Tibial nerve (tissue), 4 donors: ENCODE results near the gene AUTS2. TPM values are rescaled to one million over a fixed set of nuclear protein-coding genes. Genes with fewer than 3 reads are reported as not detected.

ENCODE experiments used
- DNase-seq, 2 donors: peaks; one replicate each; pipeline ENCODE4 v3.0.0-alpha.2; 2019; ENCODE audit warnings: low spot score in 2 of 2
- H3K27ac ChIP-seq, 4 donors: fragments of 200-600 bp; sonication (generic) in 3 of 4; one replicate each; pipeline ENCODE4 v1.5.1; 2017 to 2019; ENCODE audit warnings: mild to moderate bottlenecking in 1 of 4
- H3K27me3 ChIP-seq, 2 donors: fragments of 200-600 bp; sonication (generic) in 1 of 2; one replicate each; pipeline versions ENCODE4 v1.5.1 to v1.6.0; 2017 to 2019
- H3K36me3 ChIP-seq, 3 donors: fragments of 200-600 bp; sonication (generic); one replicate each; pipeline ENCODE4 v1.5.1; 2018 to 2019
- H3K4me1 ChIP-seq, 4 donors: fragments of 200-600 bp; sonication (generic) in 3 of 4; one replicate each; pipeline ENCODE4 v1.5.1; 2017 to 2019
- H3K4me3 ChIP-seq, 4 donors: fragments of 200-600 bp; sonication (generic) in 3 of 4; one replicate each; pipeline ENCODE4 v1.5.1; 2017 to 2019; ENCODE audit warnings: mild to moderate bottlenecking in 1 of 4, moderate library complexity in 1 of 4
- H3K9me3 ChIP-seq, 4 donors: fragments of 200-600 bp; sonication (generic) in 3 of 4; one replicate each; pipeline ENCODE4 v1.5.1; 2017 to 2019
- CTCF ChIP-seq, 5 experiments: fragments of 200-600 bp in 3 of 5; fragments of 450-650 bp in 2 of 5; sonication (generic) in 3 of 5; IDR thresholded peaks; one replicate each; pipeline ENCODE4 v1.5.1; 2016 to 2019; ENCODE audit warnings: antibody characterized with exemption in 5 of 5, mild to moderate bottlenecking in 3 of 5, moderate library complexity in 2 of 5
- EP300 ChIP-seq, 2 donors: sonication (generic); formaldehyde crosslinking; IDR thresholded peaks; one replicate each; pipeline ENCODE4 v1.6.1; 2017; ENCODE audit warnings: antibody characterized with exemption in 2 of 2, mild to moderate bottlenecking in 1 of 2
- POLR2A ChIP-seq, 2 donors: fragments of 450-650 bp; IDR thresholded peaks; one replicate each; pipeline ENCODE4 v1.6.1; 2017; ENCODE audit warnings: antibody characterized with exemption in 2 of 2, mild to moderate bottlenecking in 2 of 2, moderate library complexity in 2 of 2
- WGBS, 2 donors: methylation state at CpG; one replicate each; pipeline ENCODE4 v1.1.5; 2018; 5-methylcytosine and 5-hydroxymethylcytosine counted together
- total RNA-seq, 4 donors: library from RNA; depleted of rRNA; stranded (reverse); fragments of >200 nt; gene quantifications; one replicate each; pipeline ENCODE4 v1.1.0, GENCODE V29; 2016

Gene AUTS2
- total RNA-seq, 4 donors from 2014 or later = 56.6 to 87.9 (median 71.6) TPM

DNA sequence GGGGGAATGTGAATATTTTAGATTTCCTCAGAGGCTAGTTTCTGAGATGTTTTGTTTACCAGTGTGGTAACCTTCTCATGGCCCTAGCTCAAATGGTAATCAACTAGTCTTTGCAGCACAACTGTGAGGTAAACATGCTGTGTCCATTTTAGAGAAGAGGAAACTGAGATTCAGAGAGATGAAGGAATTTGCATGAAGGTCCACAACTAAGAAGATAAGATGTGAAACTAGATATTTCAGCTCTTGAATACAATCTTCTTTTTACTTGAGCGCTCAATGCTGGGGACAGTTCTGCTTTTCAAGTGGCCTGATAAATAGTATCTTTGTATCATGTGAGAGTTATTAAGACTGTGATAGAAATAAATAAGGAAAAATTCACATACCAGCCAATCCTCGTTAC lies 245.4 kb downstream of the AUTS2 start:
- H3K36me3 ChIP-seq = no peaks in the 10 kb centered on the region
- TF ChIP-seq EP300 (IDR thresholded peaks at IDR 0.05) = no peak
- TF ChIP-seq POLR2A (IDR thresholded peaks at IDR 0.05) = no peak
- no peak for TF ChIP-seq CTCF (IDR thresholded peaks at IDR 0.05)
- DNase-seq = no peak
- 75 to 78% methylated on average over 2 of the region's 2 CpGs for WGBS, 2 donors
- H3K4me3 ChIP-seq = no peak overlapping the region
- H3K9me3 ChIP-seq = no peaks in the 10 kb centered on the region
- no peak overlapping the region for H3K27ac ChIP-seq
- no peaks in the 10 kb centered on the region for H3K27me3 ChIP-seq
- H3K4me1 ChIP-seq = peaks cover 0 to 10% (median 0%) of the 10 kb centered on the region in 4 donors

- H3K27ac ChIP-seq = no peak overlapping the region
- TF ChIP-seq POLR2A (IDR thresholded peaks at IDR 0.05) (no peak), CTCF (IDR thresholded peaks at IDR 0.05) (no peak), EP300 (IDR thresholded peaks at IDR 0.05) (no peak)
- no peak for DNase-seq
These were observed 246.1 kb downstream of the AUTS2 start for GRCh38 chr7:69844264-69844868.

DNA sequence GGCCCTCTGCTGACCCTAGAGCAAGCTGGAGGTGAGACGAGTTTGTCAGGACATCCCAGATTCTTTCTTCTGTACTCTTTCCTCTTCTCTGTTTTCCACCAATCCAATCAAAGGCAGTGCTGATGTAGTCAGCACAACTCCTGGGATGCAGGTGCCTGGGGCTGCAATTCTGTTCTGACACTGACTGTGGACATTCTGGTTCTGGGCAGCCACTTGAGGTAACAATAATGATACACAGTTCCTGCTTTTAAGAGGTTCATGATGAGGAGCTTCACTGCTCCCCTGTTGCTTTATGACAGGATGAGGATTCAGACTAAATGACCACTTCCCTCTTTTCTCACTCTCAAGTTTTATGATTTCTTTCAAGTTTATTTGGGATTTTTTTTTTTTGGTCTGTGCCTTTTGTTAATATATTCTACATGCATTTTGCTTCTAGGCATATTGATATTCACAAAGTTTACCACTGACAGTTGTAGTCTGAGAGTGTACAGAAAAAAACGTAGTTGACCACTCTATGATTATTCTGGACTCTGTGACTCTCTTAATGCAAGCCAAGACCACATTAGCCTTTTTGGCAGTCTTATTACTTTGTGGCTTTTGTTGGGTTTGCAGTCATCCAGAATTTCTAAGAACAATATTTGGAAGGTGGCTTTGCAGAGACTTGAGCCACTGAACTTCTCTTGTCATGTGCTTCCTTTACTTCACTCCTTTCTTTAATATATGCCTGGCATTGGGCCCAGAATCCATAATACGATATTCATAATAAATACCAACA lies 247.6 kb downstream of the AUTS2 start:
- no peak for DNase-seq
- H3K4me3 ChIP-seq = no peak overlapping the region
- no peak for TF ChIP-seq POLR2A (IDR thresholded peaks at IDR 0.05)
- no peak for TF ChIP-seq CTCF (IDR thresholded peaks at IDR 0.05)
- no peak for TF ChIP-seq EP300 (IDR thresholded peaks at IDR 0.05)

More at GRCh38 chr7:69844264-69844868, 246.1 kb downstream of the AUTS2 start:
- Histone ChIP-seq H3K9me3 (no peaks in the 10 kb centered on the region), H3K27me3 (no peaks in the 10 kb centered on the region), H3K36me3 (no peaks in the 10 kb centered on the region), H3K4me3 (no peak overlapping the region), H3K4me1 (peaks cover 0 to 10% (median 0%) of the 10 kb centered on the region in 4 donors)
- 45 to 49% methylated on average over 4 of the region's 4 CpGs for WGBS, 2 donors

DNA sequence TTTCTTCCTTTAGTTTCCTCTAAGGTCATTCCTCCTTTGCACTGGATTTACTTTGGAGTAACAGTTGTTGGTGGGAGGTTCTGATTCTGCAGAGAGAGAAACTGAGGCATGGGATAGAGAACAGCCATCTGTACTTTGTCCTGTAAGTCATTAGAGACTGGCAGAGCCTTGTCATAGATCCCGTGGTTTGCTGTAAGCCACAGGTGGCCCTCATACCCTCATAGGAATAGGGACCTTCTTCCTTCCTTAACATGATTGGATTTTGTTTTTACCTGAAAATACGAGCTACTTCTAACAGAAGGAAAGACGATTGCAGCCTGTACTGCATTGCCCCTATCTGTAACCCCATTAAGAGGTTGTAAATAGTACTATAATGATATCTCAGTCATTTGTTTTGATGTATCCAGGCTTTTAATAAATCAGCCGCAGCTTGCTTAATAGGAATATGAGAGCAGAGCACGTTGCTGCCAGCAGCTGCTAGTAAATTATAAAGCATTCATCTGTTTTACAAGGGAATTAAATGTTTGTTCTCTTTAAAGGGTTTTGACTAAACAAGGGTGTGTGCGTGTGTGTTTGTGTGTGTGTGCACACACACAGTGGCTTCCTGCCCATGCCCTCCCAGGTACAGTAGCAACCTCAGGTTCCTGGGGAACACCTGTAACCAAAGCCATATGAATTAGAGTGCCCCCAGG lies 249.8 kb downstream of the AUTS2 start:
- TF ChIP-seq EP300 (IDR thresholded peaks at IDR 0.05) = no peak
- no peak for TF ChIP-seq POLR2A (IDR thresholded peaks at IDR 0.05)
- no peak for TF ChIP-seq CTCF (IDR thresholded peaks at IDR 0.05)
- H3K9me3 ChIP-seq = no peaks in the 10 kb centered on the region
- H3K27me3 ChIP-seq = no peaks in the 10 kb centered on the region
- no peak for DNase-seq
- no peaks in the 10 kb centered on the region for H3K36me3 ChIP-seq
- no peak overlapping the region for H3K27ac ChIP-seq
- WGBS, 2 donors = 79 to 81% methylated on average over 6 of the region's 6 CpGs
- H3K4me3 ChIP-seq = no peak overlapping the region
- H3K4me1 ChIP-seq = no peaks in the 10 kb centered on the region

More for the DNA sequence above, 247.6 kb downstream of the AUTS2 start:
- no peak overlapping the region for H3K27ac ChIP-seq
- H3K9me3 ChIP-seq = no peaks in the 10 kb centered on the region
- H3K4me1 ChIP-seq = peaks cover 0 to 1% (median 0%) of the 10 kb centered on the region in 4 donors
- H3K27me3 ChIP-seq = no peaks in the 10 kb centered on the region
- no peaks in the 10 kb centered on the region for H3K36me3 ChIP-seq
- 37 to 42% methylated on average over 3 of the region's 3 CpGs for WGBS, 2 donors

- H3K4me3 ChIP-seq = no peak overlapping the region
- H3K27me3 ChIP-seq = no peaks in the 10 kb centered on the region
- no peak for TF ChIP-seq EP300 (IDR thresholded peaks at IDR 0.05)
- no peak for TF ChIP-seq CTCF (IDR thresholded peaks at IDR 0.05)
- TF ChIP-seq POLR2A (IDR thresholded peaks at IDR 0.05) = no peak
- no peak for DNase-seq
- H3K36me3 ChIP-seq = no peaks in the 10 kb centered on the region
- no peaks in the 10 kb centered on the region for H3K4me1 ChIP-seq
- 70 to 82% methylated on average over 2 of the region's 2 CpGs for WGBS, 2 donors
- H3K9me3 ChIP-seq = no peaks in the 10 kb centered on the region
- H3K27ac ChIP-seq = no peak overlapping the region
These were observed 251.0 kb downstream of the AUTS2 start for GRCh38 chr7:69849268-69849667.
